Measurements from ENCODE around the gene SLC16A8.

GRCh38 chr22:38125038-38125610, 41.1 kb upstream of the SLC16A8 start:
- TF ChIP-seq CTCF (IDR thresholded peaks at IDR 0.05) (no peak), EZH2 (IDR thresholded peaks at IDR 0.05; ENCODE audit: borderline replicate concordance, insufficient read depth, low read depth, low read length, poor library complexity, severe bottlenecking) (no peak)
